GM19238 (cell line): Measurements from ENCODE around the gene MMRN1.

Source experiments
- DNase-seq: peaks from one replicate; pipeline ENCODE4 v3.0.0; 2011; ENCODE audit warnings: low spot score; ENCODE audit not compliant: insufficient read length

The MMRN1 gene

GRCh38 chr4:89994176-89994873 lies 99.7 kb downstream of the MMRN1 start:
- DNase-seq = no peak

DNA sequence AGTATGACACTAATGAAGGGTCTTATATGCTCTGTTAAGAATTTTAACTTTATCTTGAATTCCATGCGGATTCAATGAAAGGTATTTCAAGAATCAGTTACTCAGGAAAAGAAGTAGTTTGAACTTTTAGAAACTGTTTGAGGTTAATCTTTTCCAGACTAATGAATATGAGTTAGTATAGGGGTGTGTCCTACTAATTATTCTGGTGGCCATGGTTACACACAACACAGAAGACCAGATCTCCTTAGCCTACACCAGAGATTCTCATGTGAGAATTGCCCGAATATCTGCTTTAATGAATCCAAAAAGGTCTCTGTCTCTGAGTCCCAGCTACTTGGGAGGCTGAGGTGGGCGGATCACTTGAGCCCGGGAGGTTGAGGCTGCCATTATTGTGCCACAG lies 100.4 kb downstream of the MMRN1 start:
- DNase-seq = no peak

GRCh38 chr4:89995814-89996213 lies 101.2 kb downstream of the MMRN1 start:
- DNase-seq = no peak

- no peak for DNase-seq
These were observed 102.6 kb downstream of the MMRN1 start for GRCh38 chr4:89997171-89997704.

DNA sequence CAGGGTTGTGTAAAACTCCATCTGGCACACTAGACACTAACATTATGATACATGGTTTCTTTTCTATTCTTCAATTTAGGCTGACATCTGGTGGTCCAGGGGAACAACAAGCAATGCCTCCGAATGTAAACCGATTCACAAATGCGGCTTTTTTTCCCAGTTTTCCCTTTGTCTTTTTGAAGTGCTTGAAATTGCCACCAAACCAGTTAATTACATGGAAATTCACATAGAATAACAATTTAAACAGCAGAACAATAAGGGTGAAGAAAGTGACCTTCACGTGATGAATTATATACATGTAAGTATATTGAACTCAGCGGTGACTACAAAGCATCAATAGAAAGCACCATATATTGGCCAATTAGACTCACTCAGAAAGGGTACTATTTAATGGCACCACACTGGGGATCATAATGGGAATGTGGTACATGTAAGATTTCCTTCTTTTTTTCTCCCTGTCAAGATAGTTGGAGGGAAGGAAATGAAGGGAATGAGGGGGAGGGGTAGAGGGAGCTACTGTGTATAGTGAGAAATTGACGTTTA lies 103.9 kb downstream of the MMRN1 start:
- no peak for DNase-seq

GRCh38 chr4:90001023-90001422 lies 106.4 kb downstream of the MMRN1 start:
- DNase-seq = no peak

DNA sequence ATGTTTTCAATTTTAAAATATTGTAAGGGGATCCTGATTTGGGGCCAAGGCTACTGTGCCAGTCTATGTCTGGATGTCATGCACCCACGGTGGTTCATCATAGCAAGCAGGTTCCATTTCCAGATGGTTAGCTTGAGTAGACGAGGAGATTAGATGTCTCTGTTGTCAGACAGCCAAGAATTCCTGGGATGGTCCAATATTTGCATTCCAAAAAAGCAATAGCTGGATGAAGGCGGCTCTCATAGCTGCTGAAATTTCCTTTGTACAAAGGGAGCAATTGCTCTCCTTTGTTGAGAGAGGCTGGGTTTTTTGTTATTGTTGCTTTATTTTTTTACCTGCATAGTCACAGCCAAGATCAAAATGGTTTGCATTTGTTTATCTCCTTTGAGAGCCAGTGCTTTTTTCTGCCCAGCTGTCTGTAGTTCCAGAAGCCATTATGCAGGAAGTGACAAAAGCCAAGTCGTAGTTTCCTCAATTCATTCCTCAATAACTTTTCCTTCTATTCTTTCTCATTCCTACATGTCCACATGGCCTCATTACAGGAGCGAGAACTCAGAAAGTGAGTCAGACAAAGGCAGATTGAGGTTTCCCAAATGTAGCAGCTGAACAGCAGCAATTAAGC lies 107.9 kb downstream of the MMRN1 start:
- no peak for DNase-seq
